CD4-positive, alpha-beta T cell (primary cell): ENCODE data around the gene SEC16A. TPM values are rescaled to one million over a fixed set of nuclear protein-coding genes. Genes with fewer than 3 reads are reported as not detected.

Experiments
- ATAC-seq: fragments of 200-7000 bp; cut with Tn5 transposase; one replicate; pipeline ENCODE4 v1.10.0; 2022; ENCODE audit warnings: mild to moderate bottlenecking; ENCODE audit not compliant: poor library complexity
- CTCF ChIA-PET: fragments of 350-600 bp; sonication (Branson Sonifier 250); formaldehyde crosslinking; loops from one replicate; lab custom pipeline; 2021; ENCODE audit warnings: antibody characterized with exemption, inconsistent platforms; lab: Charles Lee
- POLR2A ChIA-PET: fragments of 350-600 bp; sonication (Branson Sonifier 250); formaldehyde crosslinking; loops from one replicate; lab custom pipeline; 2021; ENCODE audit warnings: antibody characterized with exemption, inconsistent platforms; lab: Charles Lee
- DNase-seq, 14 experiments: peaks; one replicate each; pipeline ENCODE4 v3.0.0-alpha.2; 2013 to 2020; ENCODE audit warnings: mixed read lengths in 2 of 14
- H3K27ac ChIP-seq, 2 donors: one replicate each; pipeline versions ENCODE4 v1.5.1 to v1.7.0; 2013; ENCODE audit warnings: low read length in 2 of 2, low read depth in 1 of 2, mild to moderate bottlenecking in 1 of 2
- H3K27me3 ChIP-seq, 2 experiments: 1 replicate in 1 of 2; 2 replicates in 1 of 2; pipeline versions ENCODE4 v1.6.1 to v1.7.0; 2013; ENCODE audit warnings: low read length in 2 of 2, control low read depth in 1 of 2, mild to moderate bottlenecking in 1 of 2, moderate library complexity in 1 of 2; ENCODE audit not compliant: insufficient read depth in 2 of 2, control insufficient read depth in 1 of 2
- H3K36me3 ChIP-seq: one replicate; pipeline ENCODE4 v1.6.1; 2013; ENCODE audit warnings: low read length, control low read depth; ENCODE audit not compliant: insufficient read depth
- H3K4me1 ChIP-seq: one replicate; pipeline ENCODE4 v1.6.1; 2013; ENCODE audit warnings: low read length, control low read depth; ENCODE audit not compliant: insufficient read depth
- H3K4me3 ChIP-seq: one replicate; pipeline ENCODE4 v1.5.1; 2013; ENCODE audit warnings: mild to moderate bottlenecking, low read length, moderate library complexity
- H3K9me3 ChIP-seq, 2 experiments: 1 replicate in 1 of 2; 2 replicates in 1 of 2; pipeline versions ENCODE4 v1.6.1 to v1.7.0; 2013; ENCODE audit warnings: low read length in 2 of 2, mild to moderate bottlenecking in 2 of 2, control low read depth in 1 of 2, moderate library complexity in 1 of 2; ENCODE audit not compliant: control insufficient read depth in 1 of 2, insufficient read depth in 1 of 2
- H3K27ac Mint-ChIP-seq: one replicate; pipeline ENCODE4 v1.8.0; 2020; ENCODE audit warnings: mixed read lengths
- H3K27me3 Mint-ChIP-seq: one replicate; pipeline ENCODE4 v1.8.0; 2021; ENCODE audit warnings: mixed read lengths
- H3K36me3 Mint-ChIP-seq: one replicate; pipeline ENCODE4 v1.8.0; 2021; ENCODE audit warnings: low read depth, mixed read lengths
- H3K4me1 Mint-ChIP-seq: one replicate; pipeline ENCODE4 v1.8.0; 2021; ENCODE audit warnings: low read depth, mixed read lengths
- H3K4me3 Mint-ChIP-seq: one replicate; pipeline ENCODE4 v1.8.0; 2020; ENCODE audit warnings: mild to moderate bottlenecking, mixed read lengths
- H3K9me3 Mint-ChIP-seq: one replicate; pipeline ENCODE4 v1.8.0; 2020; ENCODE audit warnings: mixed read lengths
- intact Hi-C, 2 experiments: fragments of 100-400 bp; cut with DNase I in 1 of 2; cut with micrococcal nuclease in 1 of 2; formaldehyde crosslinking; loops; one replicate each; pipeline versions ENCODE4 v1.15.1 to v1.9.0; 2023 to 2025; cut with DNase I, micrococcal nuclease
- total RNA-seq, 174 experiments: library from RNA in 2 of 174; stranded (reverse) in 2 of 174; gene quantifications; one replicate each; pipeline ENCODE4 v1.2.3 and lab custom pipeline; 2021 to 2026
- TF ChIP-seq, protein P1 (sequence below): fragments of 200-600 bp; IDR thresholded peaks from one replicate; pipeline ENCODE4 v1.8.0; 2022; ENCODE audit warnings: antibody characterized with exemption, mild to moderate bottlenecking

Gene SEC16A
- total RNA-seq, 2 experiments from 2014 or later = 73.0 to 75.0 TPM

DNA sequence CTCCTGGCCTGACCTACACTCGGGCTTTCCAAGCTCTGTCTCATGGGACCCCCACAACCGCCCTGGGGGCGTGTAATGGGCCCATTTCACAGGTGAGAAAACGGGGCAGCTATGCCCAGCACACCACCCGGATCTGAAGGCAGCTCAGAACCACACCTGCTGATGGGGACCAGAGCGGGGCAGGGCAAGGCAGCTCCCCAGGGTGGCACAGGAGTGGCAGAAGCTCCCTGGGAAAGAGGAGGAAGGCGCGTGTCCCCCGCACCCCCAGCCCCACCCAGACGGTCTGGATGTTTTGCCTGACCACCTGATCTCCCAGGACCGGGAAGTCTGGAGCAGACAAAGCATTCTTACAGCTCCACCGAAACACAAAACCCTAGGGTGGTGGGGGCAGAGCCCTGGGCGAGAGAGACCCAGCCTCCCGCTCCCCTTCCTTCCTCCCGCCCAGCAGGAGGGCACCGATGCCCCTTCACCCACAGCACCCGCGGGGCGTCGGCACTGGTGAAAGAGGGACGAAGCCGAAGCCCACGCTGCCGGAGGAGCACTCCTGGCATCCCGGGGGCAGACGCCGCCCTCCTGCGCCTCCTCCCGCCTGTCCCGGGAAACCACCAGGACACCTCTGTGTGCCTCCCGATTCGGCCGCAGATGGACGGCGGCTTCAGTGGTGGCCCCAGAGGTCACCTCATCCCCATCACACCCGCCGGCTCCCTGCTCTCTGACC is 48.5 kb upstream of the SEC16A start:
- Mint-ChIP-seq H3K27me3 (no peaks in the 10 kb centered on the region), H3K27ac (peak overlapping the region; percentile 76), H3K9me3 (no peaks in the 10 kb centered on the region), H3K36me3 (no peaks in the 10 kb centered on the region), H3K4me1 (peaks cover 33% of the 10 kb centered on the region), H3K4me3 (no peak overlapping the region)
- TF ChIP-seq, protein P1, sequence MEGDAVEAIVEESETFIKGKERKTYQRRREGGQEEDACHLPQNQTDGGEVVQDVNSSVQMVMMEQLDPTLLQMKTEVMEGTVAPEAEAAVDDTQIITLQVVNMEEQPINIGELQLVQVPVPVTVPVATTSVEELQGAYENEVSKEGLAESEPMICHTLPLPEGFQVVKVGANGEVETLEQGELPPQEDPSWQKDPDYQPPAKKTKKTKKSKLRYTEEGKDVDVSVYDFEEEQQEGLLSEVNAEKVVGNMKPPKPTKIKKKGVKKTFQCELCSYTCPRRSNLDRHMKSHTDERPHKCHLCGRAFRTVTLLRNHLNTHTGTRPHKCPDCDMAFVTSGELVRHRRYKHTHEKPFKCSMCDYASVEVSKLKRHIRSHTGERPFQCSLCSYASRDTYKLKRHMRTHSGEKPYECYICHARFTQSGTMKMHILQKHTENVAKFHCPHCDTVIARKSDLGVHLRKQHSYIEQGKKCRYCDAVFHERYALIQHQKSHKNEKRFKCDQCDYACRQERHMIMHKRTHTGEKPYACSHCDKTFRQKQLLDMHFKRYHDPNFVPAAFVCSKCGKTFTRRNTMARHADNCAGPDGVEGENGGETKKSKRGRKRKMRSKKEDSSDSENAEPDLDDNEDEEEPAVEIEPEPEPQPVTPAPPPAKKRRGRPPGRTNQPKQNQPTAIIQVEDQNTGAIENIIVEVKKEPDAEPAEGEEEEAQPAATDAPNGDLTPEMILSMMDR = no peak
- CTCF ChIA-PET = no interaction called here
- POLR2A ChIA-PET = interaction anchor here (1.5 to 6.0 kb wide), 2 partner anchors 8 to 32 kb away, joined by 3 to 49 read pairs; no protein-coding TSS in a partner anchor
- peaks cover 77% of the 10 kb centered on the region for H3K4me1 ChIP-seq
- no peak overlapping the region for H3K27ac ChIP-seq
- no peak for DNase-seq
- no peaks in the 10 kb centered on the region for H3K27me3 ChIP-seq
- H3K4me3 ChIP-seq = no peak overlapping the region
- ATAC-seq = no peak
- H3K9me3 ChIP-seq = no peaks in the 10 kb centered on the region
- intact Hi-C loops = no loop called here
- peaks cover 5% of the 10 kb centered on the region for H3K36me3 ChIP-seq

DNA sequence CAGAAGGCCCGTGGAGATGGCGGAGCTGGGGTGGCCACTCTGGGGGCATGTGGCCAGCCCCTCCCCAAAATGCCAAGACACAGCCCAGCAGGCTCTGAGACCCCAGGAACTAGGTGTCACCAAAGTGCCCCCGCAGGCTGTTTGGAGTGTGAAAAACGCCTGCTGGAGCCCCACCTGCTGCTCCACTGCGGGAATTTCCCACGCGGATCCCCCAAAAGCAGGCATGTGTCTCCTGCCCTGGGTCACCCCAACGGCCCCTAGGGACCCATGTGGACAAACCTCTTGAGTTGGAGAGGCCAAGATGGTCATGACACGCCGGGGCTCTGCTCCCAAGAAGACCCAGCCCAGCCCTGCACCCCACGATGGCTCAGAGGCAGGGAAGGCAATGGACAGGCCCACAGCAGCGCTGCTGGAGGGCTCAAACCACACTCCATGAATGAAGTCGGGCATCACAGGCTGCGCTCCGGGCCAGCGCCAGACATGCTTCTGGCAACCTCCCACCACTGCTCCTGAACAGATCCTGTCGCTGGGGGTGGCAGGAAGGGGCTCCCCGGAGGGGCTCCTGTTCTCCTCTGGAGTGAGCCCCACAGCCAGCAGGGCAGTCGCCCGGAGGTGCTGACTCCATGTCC is 47.7 kb upstream of the SEC16A start:
- ATAC-seq (no peak), DNase-seq (no peak)
- H3K36me3 Mint-ChIP-seq = no peaks in the 10 kb centered on the region
- H3K9me3 Mint-ChIP-seq = no peaks in the 10 kb centered on the region
- H3K27me3 Mint-ChIP-seq = no peaks in the 10 kb centered on the region
- Histone ChIP-seq H3K4me1 (peaks cover 71% of the 10 kb centered on the region), H3K9me3 (no peaks in the 10 kb centered on the region), H3K36me3 (peaks cover 5% of the 10 kb centered on the region), H3K27ac (no peak overlapping the region), H3K27me3 (no peaks in the 10 kb centered on the region), H3K4me3 (no peak overlapping the region)
- intact Hi-C loops = no loop called here
- ChIA-PET CTCF (interaction anchor here (1.0 kb wide), 1 partner anchor 9 kb away, joined by 5 read pairs; no protein-coding TSS in a partner anchor), POLR2A (interaction anchor here (1.5 to 6.0 kb wide), 2 partner anchors 9 to 33 kb away, joined by 3 to 49 read pairs; no protein-coding TSS in a partner anchor)
- H3K4me1 Mint-ChIP-seq = peaks cover 33% of the 10 kb centered on the region
- TF ChIP-seq, protein P1 = no peak
- H3K27ac Mint-ChIP-seq = peak overlapping the region; percentile 76
- H3K4me3 Mint-ChIP-seq = peak overlapping the region; percentile 25

DNA sequence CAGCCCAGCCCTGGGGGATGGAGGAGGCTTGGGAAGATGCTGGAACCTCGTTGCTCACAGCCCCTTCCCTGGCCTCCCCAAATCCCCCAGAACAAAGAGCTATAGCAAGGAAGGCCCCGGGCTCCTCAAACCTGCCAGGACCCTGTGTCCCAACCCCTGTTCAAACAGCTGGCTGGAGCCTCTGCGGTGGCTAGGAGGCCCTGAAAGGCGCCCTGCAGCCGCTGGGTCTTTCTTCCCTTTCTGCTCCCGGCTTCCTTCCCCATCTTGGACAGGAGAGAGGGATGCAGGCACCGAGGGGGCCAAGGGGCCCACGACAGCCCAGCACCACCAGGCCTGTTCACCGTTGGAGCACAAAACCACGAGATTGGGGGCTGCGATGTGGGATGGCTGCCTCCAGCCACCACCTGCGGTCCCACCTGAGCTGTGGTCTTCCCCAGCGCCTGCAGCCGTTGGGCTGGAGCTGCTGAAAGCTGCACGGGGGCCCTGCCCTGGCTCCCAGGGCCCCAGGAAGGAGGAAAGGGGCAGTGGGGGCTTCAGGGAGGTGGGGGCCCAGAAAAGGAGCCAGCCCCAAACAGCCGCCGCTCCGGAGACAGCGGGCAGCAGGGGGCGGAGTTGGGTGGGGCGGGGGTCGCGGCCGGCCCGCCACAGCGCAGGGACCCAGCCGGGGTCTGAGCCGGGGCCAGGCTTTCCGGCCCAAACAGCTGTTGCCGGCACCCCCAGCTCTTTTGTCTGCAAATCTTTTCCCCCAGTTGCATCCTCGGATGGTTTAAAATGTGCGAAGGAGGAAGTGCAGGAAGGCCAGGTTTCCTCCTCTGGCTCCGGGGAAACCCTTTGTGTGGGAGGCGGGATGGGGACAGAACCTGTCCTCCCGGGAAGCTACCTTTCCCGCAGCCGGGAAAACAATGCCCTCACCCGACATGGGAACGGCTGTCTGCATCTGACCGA is 46.9 kb upstream of the SEC16A start:
- POLR2A ChIA-PET = interaction anchor here (1.5 to 6.0 kb wide), 2 partner anchors 9 to 34 kb away, joined by 3 to 49 read pairs; no protein-coding TSS in a partner anchor
- H3K4me3 Mint-ChIP-seq = no peak overlapping the region
- ATAC-seq (no peak), DNase-seq (no peak)
- H3K36me3 Mint-ChIP-seq = no peaks in the 10 kb centered on the region
- Histone ChIP-seq H3K27me3 (no peaks in the 10 kb centered on the region), H3K9me3 (no peaks in the 10 kb centered on the region), H3K4me1 (peaks cover 65% of the 10 kb centered on the region), H3K27ac (peak overlapping the region in 1 of 2 donors; percentile 50), H3K36me3 (peaks cover 5% of the 10 kb centered on the region), H3K4me3 (no peak overlapping the region)
- peaks cover 33% of the 10 kb centered on the region for H3K4me1 Mint-ChIP-seq
- intact Hi-C loops = no loop called here
- TF ChIP-seq, protein P1 = no peak
- peak overlapping the region; percentile 65 for H3K27ac Mint-ChIP-seq
- CTCF ChIA-PET = interaction anchor here (1.0 kb wide), 1 partner anchor 10 kb away, joined by 5 read pairs; no protein-coding TSS in a partner anchor
- H3K9me3 Mint-ChIP-seq = no peaks in the 10 kb centered on the region
- H3K27me3 Mint-ChIP-seq = no peaks in the 10 kb centered on the region
